HepG2 (cell line): ENCODE measurements around the gene XPO1. TPM values are rescaled to one million over a fixed set of nuclear protein-coding genes. Genes with fewer than 3 reads are reported as not detected.
A peak's percentile ranks its signal among the peaks of the same experiment; 100 is the strongest.

Experiments used
- CHCHD3 ChIP-seq: sonication (generic); formaldehyde crosslinking; IDR thresholded peaks from 2 replicates; pipeline ENCODE4 v1.8.0; 2022; ENCODE audit warnings: mild to moderate bottlenecking, missing genetic modification reagents, moderate library complexity
- ELK4 ChIP-seq: sonication (generic); formaldehyde crosslinking; IDR thresholded peaks from 2 replicates; pipeline ENCODE4 v1.9.0; 2021; ENCODE audit warnings: missing genetic modification reagents, borderline replicate concordance
- ERF ChIP-seq: IDR thresholded peaks from 2 replicates; pipeline ENCODE4 v1.6.1; 2018; ENCODE audit warnings: missing biosample characterization, missing genetic modification reagents
- ETV5 ChIP-seq: IDR thresholded peaks from 2 replicates; pipeline ENCODE4 v1.6.1; 2018; ENCODE audit warnings: missing biosample characterization, missing genetic modification reagents, inconsistent platforms, borderline replicate concordance
- FOSL2 ChIP-seq: sonication (generic); formaldehyde crosslinking; IDR thresholded peaks from 2 replicates; pipeline ENCODE4 v1.4.0; 2020; ENCODE audit warnings: missing genetic modification reagents
- HNF1A ChIP-seq, 2 experiments: sonication (generic) in 1 of 2; formaldehyde crosslinking in 1 of 2; IDR thresholded peaks; 2 replicates each; pipeline versions ENCODE4 v1.4.0 to v1.6.1; 2016 to 2020; ENCODE audit warnings: borderline replicate concordance in 1 of 2, low read depth in 1 of 2, mild to moderate bottlenecking in 1 of 2, missing genetic modification reagents in 1 of 2
- ISL2 ChIP-seq: sonication (generic); formaldehyde crosslinking; IDR thresholded peaks from 2 replicates; pipeline ENCODE4 v1.5.0; 2020; ENCODE audit warnings: missing genetic modification reagents
- MTA1 ChIP-seq: sonication (generic); formaldehyde crosslinking; IDR thresholded peaks from 2 replicates; pipeline ENCODE4 v1.4.0; 2020; ENCODE audit warnings: missing genetic modification reagents, mild to moderate bottlenecking, borderline replicate concordance
- MTA3 ChIP-seq: sonication (generic); formaldehyde crosslinking; IDR thresholded peaks from 2 replicates; pipeline ENCODE4 v1.4.0; 2020; ENCODE audit warnings: missing genetic modification reagents
- MTF1 ChIP-seq: sonication (generic); formaldehyde crosslinking; IDR thresholded peaks from 2 replicates; pipeline ENCODE4 v1.5.0; 2020; ENCODE audit warnings: missing genetic modification reagents
- MYPOP ChIP-seq: sonication (generic); formaldehyde crosslinking; IDR thresholded peaks from 2 replicates; pipeline ENCODE4 v1.8.1; 2023; ENCODE audit warnings: mild to moderate bottlenecking, moderate library complexity, missing genetic modification reagents
- NCOA2 ChIP-seq: sonication (generic); formaldehyde crosslinking; IDR thresholded peaks from 2 replicates; pipeline ENCODE4 v1.8.0; 2022; ENCODE audit warnings: inconsistent platforms
- RBAK ChIP-seq: sonication (generic); formaldehyde crosslinking; IDR thresholded peaks from 2 replicates; pipeline ENCODE4 v1.5.1; 2020; ENCODE audit warnings: mild to moderate bottlenecking, missing genetic modification reagents
- STAT5B ChIP-seq: sonication (generic); formaldehyde crosslinking; IDR thresholded peaks from 2 replicates; pipeline ENCODE4 v1.4.0; 2020; ENCODE audit warnings: missing genetic modification reagents
- THAP11 ChIP-seq: IDR thresholded peaks from 2 replicates; pipeline ENCODE4 v1.6.1; 2016; ENCODE audit warnings: missing biosample characterization, missing genetic modification reagents
- U2AF1 ChIP-seq: fragments of 200-400 bp; formaldehyde crosslinking; optimal IDR thresholded peaks from 2 replicates; pipeline ENCODE3; 2017; ENCODE audit warnings: mild to moderate bottlenecking, low read depth, low read length
- ZNF124 ChIP-seq: sonication (generic); formaldehyde crosslinking; IDR thresholded peaks from 2 replicates; pipeline ENCODE4 v1.4.0; 2020; ENCODE audit warnings: missing genetic modification reagents
- ZNF253 ChIP-seq: sonication (generic); formaldehyde crosslinking; IDR thresholded peaks from 2 replicates; pipeline ENCODE4 v1.8.0; 2022; ENCODE audit warnings: mild to moderate bottlenecking, missing genetic modification reagents, borderline replicate concordance
- ZNF292 ChIP-seq: sonication (generic); formaldehyde crosslinking; IDR thresholded peaks from 2 replicates; pipeline ENCODE4 v1.8.1; 2022; ENCODE audit warnings: mild to moderate bottlenecking, low read depth, missing genetic modification reagents, borderline replicate concordance
- ZNF724P ChIP-seq: sonication (generic); formaldehyde crosslinking; IDR thresholded peaks from 2 replicates; pipeline ENCODE4 v1.8.0; 2022; ENCODE audit warnings: missing genetic modification reagents, borderline replicate concordance
- ZNF781 ChIP-seq: sonication (generic); formaldehyde crosslinking; IDR thresholded peaks from 2 replicates; pipeline ENCODE4 v1.5.1; 2020; ENCODE audit warnings: borderline replicate concordance, mild to moderate bottlenecking, missing genetic modification reagents; ENCODE audit errors: not compliant biosample characterization
- ZSCAN12 ChIP-seq: sonication (generic); formaldehyde crosslinking; IDR thresholded peaks from 2 replicates; pipeline ENCODE4 v1.9.0; 2021; ENCODE audit warnings: mild to moderate bottlenecking, missing genetic modification reagents
- polyA plus RNA-seq, 8 experiments: library from polyadenylated mRNA; depleted of rRNA in 3 of 8; stranded (reverse) in 7 of 8; unstranded in 1 of 8; fragments of >200 nt; fragmentation: Illumina TruSeq in 4 of 8; extraction: Trizol in 4 of 8; gene quantifications; 2 replicates each; pipeline versions ENCODE4 v1.2.1 to v1.2.3, GENCODE V29; 2011 to 2016; ENCODE audit warnings: low read depth in 4 of 8, missing spikeins in 1 of 8, mixed read lengths in 1 of 8; ENCODE audit not compliant: insufficient read depth in 1 of 8
- total RNA-seq, 5 experiments: library from RNA; depleted of rRNA; stranded (reverse); fragments of >200 nt; fragmentation: Illumina TruSeq; extraction: Trizol; gene quantifications; 2 replicates each; pipeline ENCODE4 v1.2.3, GENCODE V29; 2016; ENCODE audit warnings: low read depth in 1 of 5

XPO1 gene
- total and polyA plus RNA-seq, 2 of the 13 experiments (the other 11 are each of a cell fraction or from before 2014, with no cell fraction given) = 67.4 to 212 TPM

GRCh38 chr2:61536572-61537276 is 1.4 kb downstream of the XPO1 start (continued):
- TF ChIP-seq HNF1A (IDR thresholded peaks at IDR 0.05; ENCODE audit: low read depth) (0 out of 2 replicates have a peak, but pooled peaks have one; percentile 14), HNF1A (CRISPR knock-in tag; IDR thresholded peaks at IDR 0.05; ENCODE audit: borderline replicate concordance) (peak; percentile 58; the same call in 1 of the 2 replicates), ISL2 (CRISPR knock-in tag) (no peak), THAP11 (peak; percentile 72), MYPOP (CRISPR knock-in tag) (peak; percentile 84; the same call in 1 of the 2 replicates), ZNF253 (CRISPR knock-in tag) (no peak), ZSCAN12 (CRISPR knock-in tag) (0 out of 2 replicates have a peak, but pooled peaks have one; percentile 52), MTF1 (CRISPR knock-in tag) (no peak), FOSL2 (peak; percentile 41; the same call in 1 of the 2 replicates), RBAK (CRISPR knock-in tag) (no peak), MTA3 (CRISPR knock-in tag) (no peak), ELK4 (CRISPR knock-in tag) (no peak), ZNF292 (no peak), NCOA2 (CRISPR knock-in tag) (peak; percentile 68; the same call in 1 of the 2 replicates), ETV5 (peak; percentile 35; the same call in 1 of the 2 replicates), ZNF724P (CRISPR knock-in tag) (peak; percentile 55; the same call in 1 of the 2 replicates), ZNF124 (no peak), CHCHD3 (CRISPR knock-in tag) (no peak), ZNF781 (CRISPR knock-in tag) (no peak), ERF (CRISPR knock-in tag) (peak; percentile 93), MTA1 (CRISPR knock-in tag) (0 out of 2 replicates have a peak, but pooled peaks have one; percentile 56), STAT5B (CRISPR knock-in tag) (no peak), U2AF1 (no peak)
